GM18502 (cell line): ENCODE data around the gene FAM216A.

Experiments
- ATAC-seq: cut with Tn5 transposase; IDR thresholded peaks from one replicate; pipeline ENCODE4 v1.9.1; 2021; ENCODE audit warnings: mild to moderate bottlenecking; ENCODE audit not compliant: unreplicated experiment, poor library complexity

FAM216A gene

GRCh38 chr12:110537605-110538409, 69.2 kb downstream of the FAM216A start:
- no peak for ATAC-seq

- ATAC-seq: no peak
These were observed 70.4 kb downstream of the FAM216A start for GRCh38 chr12:110538869-110539622.
